ENCODE results near the gene CYP19A1.

GRCh38 chr15:51266656-51267050 lies 71.7 kb downstream of the CYP19A1 start:
- TF ChIP-seq ELF1 (IDR thresholded peaks at IDR 0.05) (no peak), MXI1 (IDR thresholded peaks at IDR 0.05; ENCODE audit: low read depth, low read length) (no peak), TCF12 (IDR thresholded peaks at IDR 0.05) (no peak), CTCF (IDR thresholded peaks at IDR 0.05) (no peak), IRF3 (IDR thresholded peaks at IDR 0.05; ENCODE audit: low read depth, low read length) (no peak), SMC3 (IDR thresholded peaks at IDR 0.05; ENCODE audit: low read depth, low read length) (no peak), NFIC (IDR thresholded peaks at IDR 0.05; ENCODE audit: borderline replicate concordance) (no peak)
- TF ChIP-seq, protein P1, sequence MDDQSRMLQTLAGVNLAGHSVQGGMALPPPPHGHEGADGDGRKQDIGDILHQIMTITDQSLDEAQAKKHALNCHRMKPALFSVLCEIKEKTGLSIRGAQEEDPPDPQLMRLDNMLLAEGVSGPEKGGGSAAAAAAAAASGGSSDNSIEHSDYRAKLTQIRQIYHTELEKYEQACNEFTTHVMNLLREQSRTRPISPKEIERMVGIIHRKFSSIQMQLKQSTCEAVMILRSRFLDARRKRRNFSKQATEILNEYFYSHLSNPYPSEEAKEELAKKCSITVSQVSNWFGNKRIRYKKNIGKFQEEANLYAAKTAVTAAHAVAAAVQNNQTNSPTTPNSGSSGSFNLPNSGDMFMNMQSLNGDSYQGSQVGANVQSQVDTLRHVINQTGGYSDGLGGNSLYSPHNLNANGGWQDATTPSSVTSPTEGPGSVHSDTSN (IDR thresholded peaks at IDR 0.05): no peak
- TF ChIP-seq, protein P2, sequence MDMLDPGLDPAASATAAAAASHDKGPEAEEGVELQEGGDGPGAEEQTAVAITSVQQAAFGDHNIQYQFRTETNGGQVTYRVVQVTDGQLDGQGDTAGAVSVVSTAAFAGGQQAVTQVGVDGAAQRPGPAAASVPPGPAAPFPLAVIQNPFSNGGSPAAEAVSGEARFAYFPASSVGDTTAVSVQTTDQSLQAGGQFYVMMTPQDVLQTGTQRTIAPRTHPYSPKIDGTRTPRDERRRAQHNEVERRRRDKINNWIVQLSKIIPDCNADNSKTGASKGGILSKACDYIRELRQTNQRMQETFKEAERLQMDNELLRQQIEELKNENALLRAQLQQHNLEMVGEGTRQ (IDR thresholded peaks at IDR 0.05; ENCODE audit: borderline replicate concordance, low read depth, low read length): no peak
- TF ChIP-seq, protein P3, sequence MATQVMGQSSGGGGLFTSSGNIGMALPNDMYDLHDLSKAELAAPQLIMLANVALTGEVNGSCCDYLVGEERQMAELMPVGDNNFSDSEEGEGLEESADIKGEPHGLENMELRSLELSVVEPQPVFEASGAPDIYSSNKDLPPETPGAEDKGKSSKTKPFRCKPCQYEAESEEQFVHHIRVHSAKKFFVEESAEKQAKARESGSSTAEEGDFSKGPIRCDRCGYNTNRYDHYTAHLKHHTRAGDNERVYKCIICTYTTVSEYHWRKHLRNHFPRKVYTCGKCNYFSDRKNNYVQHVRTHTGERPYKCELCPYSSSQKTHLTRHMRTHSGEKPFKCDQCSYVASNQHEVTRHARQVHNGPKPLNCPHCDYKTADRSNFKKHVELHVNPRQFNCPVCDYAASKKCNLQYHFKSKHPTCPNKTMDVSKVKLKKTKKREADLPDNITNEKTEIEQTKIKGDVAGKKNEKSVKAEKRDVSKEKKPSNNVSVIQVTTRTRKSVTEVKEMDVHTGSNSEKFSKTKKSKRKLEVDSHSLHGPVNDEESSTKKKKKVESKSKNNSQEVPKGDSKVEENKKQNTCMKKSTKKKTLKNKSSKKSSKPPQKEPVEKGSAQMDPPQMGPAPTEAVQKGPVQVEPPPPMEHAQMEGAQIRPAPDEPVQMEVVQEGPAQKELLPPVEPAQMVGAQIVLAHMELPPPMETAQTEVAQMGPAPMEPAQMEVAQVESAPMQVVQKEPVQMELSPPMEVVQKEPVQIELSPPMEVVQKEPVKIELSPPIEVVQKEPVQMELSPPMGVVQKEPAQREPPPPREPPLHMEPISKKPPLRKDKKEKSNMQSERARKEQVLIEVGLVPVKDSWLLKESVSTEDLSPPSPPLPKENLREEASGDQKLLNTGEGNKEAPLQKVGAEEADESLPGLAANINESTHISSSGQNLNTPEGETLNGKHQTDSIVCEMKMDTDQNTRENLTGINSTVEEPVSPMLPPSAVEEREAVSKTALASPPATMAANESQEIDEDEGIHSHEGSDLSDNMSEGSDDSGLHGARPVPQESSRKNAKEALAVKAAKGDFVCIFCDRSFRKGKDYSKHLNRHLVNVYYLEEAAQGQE (IDR thresholded peaks at IDR 0.05; ENCODE audit: low read depth, low read length): no peak

Data from SK-N-SH (cell line).